GM12865 (cell line): Measurements from ENCODE around the gene TPRKB.
"Not testable (repeated sequence)": the region's sequence is repeated elsewhere in the genome, so short reads cannot be mapped to it uniquely, and the experiment has no call there.

Experiments
- DNase-seq: peaks from one replicate; pipeline ENCODE4 v3.0.0; 2010; ENCODE audit warnings: low read depth
- H3K4me3 ChIP-seq: 2 replicates; pipeline ENCODE4 v1.5.1; 2011; ENCODE audit warnings: mild to moderate bottlenecking, low read depth, low read length, control low read depth
- CTCF ChIP-seq: IDR thresholded peaks from 2 replicates; pipeline ENCODE4 v1.5.1; 2011; ENCODE audit warnings: low read length, control low read depth, low read depth, inconsistent platforms; ENCODE audit not compliant: insufficient read depth; ENCODE audit errors: missing control alignments

The TPRKB gene

GRCh38 chr2:73705091-73705490 is 32.1 kb downstream of the TPRKB start:
- TF ChIP-seq CTCF, result no peak
- DNase-seq, result no peak
- no peak overlapping the region for H3K4me3 ChIP-seq

GRCh38 chr2:73704285-73704684 is 32.9 kb downstream of the TPRKB start:
- no peak overlapping the region for H3K4me3 ChIP-seq
- no peak for TF ChIP-seq CTCF
- no peak for DNase-seq

GRCh38 chr2:73703675-73704074 is 33.5 kb downstream of the TPRKB start:
- no peak for DNase-seq
- TF ChIP-seq CTCF, result no peak
- no peak overlapping the region for H3K4me3 ChIP-seq

GRCh38 chr2:73702852-73703493 is 34.2 kb downstream of the TPRKB start:
- not testable (repeated sequence) for DNase-seq, H3K4me3 ChIP-seq

- H3K4me3 ChIP-seq, result no peak overlapping the region
- DNase-seq, result no peak
- no peak for TF ChIP-seq CTCF
Measured at GRCh38 chr2:73701968-73702665, 35.0 kb downstream of the TPRKB start.

GRCh38 chr2:73701448-73701765 is 35.7 kb downstream of the TPRKB start:
- DNase-seq, H3K4me3 ChIP-seq: not testable (repeated sequence)

GRCh38 chr2:73700661-73701447 is 36.3 kb downstream of the TPRKB start:
- H3K4me3 ChIP-seq, result no peak overlapping the region
- no peak for DNase-seq
- TF ChIP-seq CTCF, result no peak

- no peak for DNase-seq
- H3K4me3 ChIP-seq, result no peak overlapping the region
- TF ChIP-seq CTCF, result no peak
Measured at GRCh38 chr2:73700131-73700611, 37.0 kb downstream of the TPRKB start.
